Brain pericyte (primary cell): ENCODE data around the gene GRM7.

Source experiments
- DNase-seq: peaks from one replicate; pipeline ENCODE4 v3.0.0-alpha.2; 2012; ENCODE audit warnings: low read depth, low spot score

GRM7 gene

GRCh38 chr3:7307410-7307809 lies 446.5 kb downstream of the GRM7 start:
- no peak for DNase-seq

DNA sequence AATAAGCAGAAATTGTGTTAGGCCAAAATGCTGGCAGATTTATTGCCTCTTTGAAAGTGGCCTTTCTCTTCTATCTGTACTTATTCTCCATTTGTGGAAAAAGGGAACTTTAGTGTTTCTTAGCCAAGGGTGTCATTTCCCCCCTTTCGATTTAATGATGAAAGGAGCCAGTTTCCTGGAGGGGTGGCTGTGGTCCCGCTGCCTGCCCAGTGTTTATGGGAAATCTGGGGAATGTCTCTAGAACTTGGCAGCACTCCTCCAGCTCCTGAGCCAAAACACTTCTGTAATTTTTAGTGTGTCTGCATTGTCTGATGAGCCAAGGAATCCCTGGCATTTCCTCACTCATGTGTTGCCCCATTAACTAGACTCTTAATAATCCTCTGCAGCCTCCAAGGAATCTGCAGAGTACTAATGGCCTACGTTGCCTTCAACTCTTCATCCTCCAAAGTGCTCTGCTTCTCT lies 448.8 kb downstream of the GRM7 start:
- DNase-seq: no peak

GRCh38 chr3:7315037-7315436 lies 454.1 kb downstream of the GRM7 start:
- DNase-seq: no peak

DNA sequence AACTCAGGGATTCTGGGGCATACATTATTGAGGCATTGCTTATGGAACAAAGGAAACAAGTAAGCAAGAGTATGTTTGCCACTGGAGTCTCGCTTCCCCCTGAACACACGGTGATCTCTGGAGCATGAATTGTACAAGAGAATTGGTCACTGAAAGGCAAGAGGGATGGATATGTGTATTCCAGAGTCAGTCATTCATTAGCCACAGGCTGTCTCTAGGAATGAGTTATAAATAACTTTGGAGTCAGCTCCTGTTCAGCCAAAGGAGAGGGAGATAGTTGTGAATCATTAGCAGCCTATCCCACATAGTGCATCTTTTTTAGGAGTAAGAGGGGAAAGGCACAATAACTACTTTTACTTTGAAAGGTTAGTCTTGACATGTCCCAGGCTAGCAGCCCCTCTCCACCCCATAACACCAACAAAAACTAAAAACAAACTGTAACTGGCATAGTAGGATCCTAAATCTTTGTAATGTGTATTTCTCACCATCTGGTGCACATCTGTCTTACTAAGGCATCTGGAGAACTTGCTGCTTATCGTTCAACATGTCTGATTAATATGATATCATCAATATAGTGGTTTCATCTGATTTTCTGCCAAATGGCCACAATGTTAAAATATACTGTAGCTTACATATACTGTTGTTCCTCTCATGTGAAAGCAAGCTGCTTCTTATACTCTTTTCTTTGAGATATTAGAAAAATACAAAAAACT lies 462.2 kb downstream of the GRM7 start:
- DNase-seq: no peak

- DNase-seq: no peak
Measured at GRCh38 chr3:7328339-7328738, 467.4 kb downstream of the GRM7 start.

DNA sequence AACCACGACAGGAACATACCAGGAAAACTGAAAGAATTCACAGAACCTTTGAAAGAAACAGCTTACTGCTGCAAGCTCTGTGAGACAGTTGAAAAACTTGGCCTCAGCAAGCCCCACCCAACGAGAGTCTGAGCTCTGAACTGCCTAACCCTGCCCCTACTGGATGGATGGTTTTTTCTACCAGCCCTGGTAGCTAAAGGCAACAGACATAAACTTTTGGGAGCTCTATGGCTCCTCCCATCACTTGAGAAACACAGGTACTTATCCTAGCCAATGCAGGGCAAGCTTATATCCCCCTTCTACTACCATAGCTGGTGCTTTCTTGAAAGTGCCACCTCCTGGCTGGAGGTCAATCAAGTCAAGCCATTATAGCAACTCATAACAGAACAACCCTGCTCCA lies 471.8 kb downstream of the GRM7 start:
- no peak for DNase-seq

GRCh38 chr3:7333125-7333524 lies 472.2 kb downstream of the GRM7 start:
- no peak for DNase-seq

- DNase-seq: no peak
Measured at GRCh38 chr3:7340795-7341194, 479.9 kb downstream of the GRM7 start.

DNA sequence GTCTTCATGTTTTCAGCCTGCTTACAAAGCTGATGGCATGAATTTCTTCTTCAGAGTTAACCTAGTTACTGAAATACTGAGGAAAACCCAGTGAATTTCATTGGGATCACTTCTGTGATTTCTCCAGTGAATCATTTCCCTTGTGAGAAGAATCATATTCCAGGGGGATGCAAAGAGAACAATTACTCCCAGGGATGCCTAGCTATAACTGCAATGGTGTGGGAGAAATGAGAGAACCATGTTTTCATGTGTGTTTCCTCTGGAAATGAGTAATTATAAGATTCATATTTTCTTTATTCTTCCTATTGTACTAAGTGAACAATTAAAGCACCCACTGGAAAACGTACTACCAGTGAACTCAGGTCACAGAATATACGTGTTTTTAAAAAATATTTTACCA lies 485.4 kb downstream of the GRM7 start:
- DNase-seq: no peak

- no peak for DNase-seq
Measured at GRCh38 chr3:7357101-7357500, 496.2 kb downstream of the GRM7 start.

DNA sequence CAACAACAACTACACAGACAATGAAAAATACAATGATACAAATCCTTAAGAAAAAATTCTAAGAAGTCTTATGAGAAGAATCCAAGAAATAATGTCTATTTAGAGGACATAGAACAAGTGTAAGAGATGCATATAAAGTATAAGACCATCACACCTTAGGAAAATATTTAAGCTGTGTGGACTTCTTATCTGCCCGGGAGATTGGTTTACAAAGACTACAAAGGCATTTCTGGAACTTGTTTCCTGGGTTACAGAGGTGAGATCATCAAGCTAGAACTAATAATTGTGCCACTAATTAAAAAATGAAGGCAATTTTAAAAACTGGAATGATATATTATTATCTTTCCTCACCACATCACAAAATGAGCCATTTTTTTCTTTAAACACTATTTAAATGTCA lies 507.1 kb downstream of the GRM7 start:
- no peak for DNase-seq

- no peak for DNase-seq
Measured at GRCh38 chr3:7368597-7368996, 507.7 kb downstream of the GRM7 start.

- DNase-seq: no peak
Measured at GRCh38 chr3:7371693-7372572, 511.0 kb downstream of the GRM7 start.

GRCh38 chr3:7377103-7377502 lies 516.2 kb downstream of the GRM7 start:
- no peak for DNase-seq

- no peak for DNase-seq
Measured at GRCh38 chr3:7381741-7382140, 520.8 kb downstream of the GRM7 start.

DNA sequence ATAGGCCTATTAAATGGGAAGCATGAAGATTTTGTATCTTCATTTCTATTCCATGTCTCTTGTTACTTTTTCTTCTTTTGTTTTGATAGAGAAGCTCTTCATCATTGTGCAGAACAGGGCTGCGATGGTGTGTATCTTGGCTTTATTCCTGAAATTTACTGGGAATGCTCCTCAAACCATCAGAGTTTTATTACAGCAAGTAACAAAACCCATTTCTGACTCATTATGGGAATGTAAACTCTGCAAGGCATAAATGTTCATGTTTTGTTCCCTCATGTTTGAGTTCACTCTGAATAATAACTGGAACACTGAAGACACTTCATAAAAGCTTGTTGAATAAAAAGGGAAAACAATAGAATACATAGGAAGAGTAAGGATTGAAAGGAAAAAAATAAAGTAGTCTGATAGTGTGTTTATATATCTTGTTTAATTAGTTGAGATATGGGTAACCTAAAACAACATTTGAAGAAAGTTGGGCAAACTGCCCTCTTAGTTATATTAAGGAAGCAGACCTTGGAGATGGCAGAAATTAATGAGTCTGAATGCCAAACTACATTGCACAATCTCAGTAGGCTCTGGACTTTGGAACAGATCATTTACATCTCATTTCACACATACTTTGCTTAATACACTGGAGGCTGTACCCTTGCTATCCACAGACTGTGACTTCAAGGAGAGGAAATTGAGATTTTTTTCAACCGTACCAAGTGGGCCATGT lies 521.5 kb downstream of the GRM7 start:
- DNase-seq: no peak

- no peak for DNase-seq
Measured at GRCh38 chr3:7385635-7386034, 524.7 kb downstream of the GRM7 start.

GRCh38 chr3:7388026-7388425 lies 527.1 kb downstream of the GRM7 start:
- no peak for DNase-seq

GRCh38 chr3:7392206-7392605 lies 531.3 kb downstream of the GRM7 start:
- no peak for DNase-seq

- DNase-seq: no peak
Measured at GRCh38 chr3:7393944-7394605, 533.2 kb downstream of the GRM7 start.

DNA sequence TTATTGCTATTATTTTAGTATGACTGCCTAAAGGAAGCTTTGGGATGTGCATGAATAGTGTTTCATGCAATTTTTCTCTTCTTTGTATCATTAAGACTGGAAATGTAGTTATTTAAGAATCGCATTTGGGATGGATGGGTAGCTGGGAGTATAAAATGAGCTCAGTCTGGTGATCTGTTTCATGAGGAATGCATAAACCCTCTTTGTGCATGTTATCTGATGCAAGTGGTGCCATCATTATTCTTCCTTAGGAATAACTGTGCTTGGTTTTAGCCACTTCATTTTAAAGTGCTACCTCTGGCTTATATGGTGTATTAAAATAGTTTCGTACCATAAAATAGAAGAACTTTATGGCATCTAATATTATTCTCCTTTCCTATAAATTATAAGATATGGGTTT lies 535.6 kb downstream of the GRM7 start:
- no peak for DNase-seq

- no peak for DNase-seq
Measured at GRCh38 chr3:7397097-7397496, 536.2 kb downstream of the GRM7 start.
